OCI-LY7 (cell line): ENCODE measurements around the gene KIRREL3. TPM values are rescaled to one million over a fixed set of nuclear protein-coding genes. Genes with fewer than 3 reads are reported as not detected.

Experiments
- BruUV-seq: library from RNA; stranded (reverse); fragments of 400-500 nt; replicated peaks from 2 replicates; lab custom pipeline; 2021; lab: Mats Ljungman, UMichigan
- CTCF ChIA-PET: fragments of 300-600 bp; sonication (Branson Sonifier 250); formaldehyde crosslinking; loops from one replicate; lab custom pipeline; 2022; ENCODE audit warnings: antibody characterized with exemption; ENCODE audit not compliant: unreplicated experiment; lab: Charles Lee
- POLR2A ChIA-PET: fragments of 300-600 bp; sonication (Branson Sonifier 250); formaldehyde crosslinking; loops from one replicate; lab custom pipeline; 2022; ENCODE audit warnings: antibody characterized with exemption; lab: Charles Lee
- DNase-seq: peaks from one replicate; pipeline ENCODE4 v3.0.0-alpha.2; 2015; ENCODE audit warnings: low spot score
- H2AFZ ChIP-seq: fragments of 200-600 bp; sonication (generic), shearing (Covaris generic); 2 replicates; pipeline ENCODE4 v1.6.1; 2014; ENCODE audit warnings: mild to moderate bottlenecking, antibody characterized with exemption, low read length, moderate library complexity
- H3K27ac ChIP-seq: fragments of 200-600 bp; sonication (generic); 2 replicates; pipeline ENCODE4 v1.5.1; 2014; ENCODE audit warnings: mixed run types, low read depth, mild to moderate bottlenecking, moderate library complexity, low read length, inconsistent platforms; ENCODE audit not compliant: poor library complexity, severe bottlenecking
- H3K36me3 ChIP-seq: fragments of 200-600 bp; sonication (generic); 2 replicates; pipeline ENCODE4 v1.6.1; 2014; ENCODE audit warnings: mild to moderate bottlenecking, antibody characterized with exemption, low read length, moderate library complexity, mixed read lengths; ENCODE audit not compliant: insufficient read depth
- H3K4me1 ChIP-seq: fragments of 200-600 bp; sonication (generic); 2 replicates; pipeline ENCODE4 v1.5.1; 2014; ENCODE audit warnings: mild to moderate bottlenecking, low read length; ENCODE audit not compliant: insufficient read depth, poor library complexity, severe bottlenecking
- H3K4me2 ChIP-seq: fragments of 200-600 bp; sonication (generic); 2 replicates; pipeline ENCODE4 v1.6.1; 2014; ENCODE audit warnings: mild to moderate bottlenecking, low read length
- H3K4me3 ChIP-seq: fragments of 200-600 bp; sonication (generic); 2 replicates; pipeline ENCODE4 v1.5.1; 2014; ENCODE audit warnings: mild to moderate bottlenecking, low read depth, low read length; ENCODE audit not compliant: poor library complexity, severe bottlenecking
- H3K79me2 ChIP-seq: fragments of 200-600 bp; sonication (generic); 2 replicates; pipeline ENCODE4 v1.6.1; 2016; ENCODE audit warnings: low read depth, mild to moderate bottlenecking, low read length, moderate library complexity, mixed read lengths; ENCODE audit not compliant: insufficient read depth
- H3K9me2 ChIP-seq: fragments of 200-600 bp; sonication (generic); 2 replicates; pipeline ENCODE4 v1.6.1; 2016; ENCODE audit warnings: mild to moderate bottlenecking, low read length, mixed read lengths; ENCODE audit not compliant: insufficient read depth
- H3K9me3 ChIP-seq: fragments of 200-600 bp; sonication (generic); 2 replicates; pipeline ENCODE4 v1.6.1; 2014; ENCODE audit warnings: mild to moderate bottlenecking, mixed run types, low read length, mixed read lengths
- H4K20me1 ChIP-seq: fragments of 200-600 bp; sonication (generic); 2 replicates; pipeline ENCODE4 v1.6.1; 2014; ENCODE audit warnings: mild to moderate bottlenecking, antibody characterized with exemption, low read length, moderate library complexity, mixed read lengths; ENCODE audit not compliant: insufficient read depth
- CTCF ChIP-seq: fragments of 200-600 bp; sonication (generic); conservative IDR thresholded peaks from 2 replicates; pipeline ENCODE4 v1.5.1; 2014; ENCODE audit warnings: mild to moderate bottlenecking, antibody characterized with exemption, low read length, moderate library complexity, mixed read lengths
- EZH2phosphoT487 ChIP-seq: fragments of 200-600 bp; sonication (generic); IDR thresholded peaks from 2 replicates; pipeline ENCODE4 v1.6.1; 2018; ENCODE audit warnings: low read depth, borderline replicate concordance, mild to moderate bottlenecking, mixed run types, antibody characterized with exemption, low read length, moderate library complexity, mixed read lengths
- intact Hi-C: fragments of 100-400 bp; cut with micrococcal nuclease; formaldehyde crosslinking; loops from one replicate; pipeline ENCODE4 v1.10.0; 2022; ENCODE audit not compliant: unreplicated experiment
- total RNA-seq, 2 experiments: library from RNA; depleted of rRNA in 1 of 2; stranded (reverse); fragments of >200 nt in 1 of 2; shearing (Covaris generic) in 1 of 2; gene quantifications; 2 replicates each; pipeline ENCODE4 v1.2.3, GENCODE V29; 2014 to 2022

Gene KIRREL3
- total RNA-seq, 2 experiments from 2014 or later: not detected

- ChIA-PET CTCF (interaction anchor here (1.2 kb wide), 1 partner anchor 39 kb away, joined by 3 read pairs; no protein-coding TSS in a partner anchor), POLR2A (no interaction called here)
- Histone ChIP-seq H3K79me2 (no peaks in the 10 kb centered on the region), H3K4me1 (no peaks in the 10 kb centered on the region), H3K36me3 (no peaks in the 10 kb centered on the region), H3K9me3 (0 out of 2 replicates have a peak, but pooled peaks cover 7% of the 10 kb centered on the region), H2AFZ (no peak overlapping the region), H3K27ac (no peak overlapping the region), H3K9me2 (no peaks in the 10 kb centered on the region), H3K4me2 (no peak overlapping the region), H3K4me3 (no peak overlapping the region), H4K20me1 (no peaks in the 10 kb centered on the region)
- intact Hi-C loops: no loop called here
- TF ChIP-seq EZH2phosphoT487 (no peak), CTCF (no peak)
- no peak for DNase-seq
- no TSS peak for BruUV-seq
These were observed 71.2 kb downstream of the KIRREL3 start for GRCh38 chr11:126929179-126930061.

- Histone ChIP-seq H3K9me3 (no peaks in the 10 kb centered on the region), H3K27ac (no peak overlapping the region), H2AFZ (no peak overlapping the region), H3K79me2 (no peaks in the 10 kb centered on the region), H3K4me2 (no peak overlapping the region), H3K4me1 (no peaks in the 10 kb centered on the region), H4K20me1 (no peaks in the 10 kb centered on the region), H3K4me3 (no peak overlapping the region), H3K9me2 (no peaks in the 10 kb centered on the region), H3K36me3 (no peaks in the 10 kb centered on the region)
- BruUV-seq: no TSS peak
- ChIA-PET CTCF (no interaction called here), POLR2A (interaction anchor here (0.6 kb wide), 1 partner anchor 233 kb away, joined by 3 read pairs; no protein-coding TSS in a partner anchor)
- no peak for TF ChIP-seq EZH2phosphoT487
- TF ChIP-seq CTCF: no peak
- no peak for DNase-seq
- intact Hi-C loops: no loop called here
These were observed 72.9 kb downstream of the KIRREL3 start for GRCh38 chr11:126927623-126928022.

- H3K9me3 ChIP-seq: no peaks in the 10 kb centered on the region
- no peaks in the 10 kb centered on the region for H3K36me3 ChIP-seq
- DNase-seq: no peak
- no peak overlapping the region for H3K4me2 ChIP-seq
- ChIA-PET POLR2A (no interaction called here), CTCF (no interaction called here)
- no peaks in the 10 kb centered on the region for H3K9me2 ChIP-seq
- intact Hi-C loops: no loop called here
- no peaks in the 10 kb centered on the region for H4K20me1 ChIP-seq
- TF ChIP-seq EZH2phosphoT487: no peak
- no peak for TF ChIP-seq CTCF
- no peak overlapping the region for H3K4me3 ChIP-seq
- no peaks in the 10 kb centered on the region for H3K4me1 ChIP-seq
- no peak overlapping the region for H2AFZ ChIP-seq
- no peak overlapping the region for H3K27ac ChIP-seq
- no TSS peak for BruUV-seq
- no peaks in the 10 kb centered on the region for H3K79me2 ChIP-seq
These were observed 74.2 kb downstream of the KIRREL3 start for GRCh38 chr11:126926376-126926791.
